HFFc6 (cell line): ENCODE measurements around the gene HOXB2. TPM values are rescaled to one million over a fixed set of nuclear protein-coding genes. Genes with fewer than 3 reads are reported as not detected.

ENCODE experiments used
- DNase-seq: peaks from one replicate; pipeline ENCODE4 v3.0.0-alpha.2; 2018
- H3K27ac Mint-ChIP-seq: 2 replicates; pipeline ENCODE4 v1.8.0; 2020; ENCODE audit warnings: mild to moderate bottlenecking, mixed read lengths
- H3K27me3 Mint-ChIP-seq: 2 replicates; pipeline ENCODE4 v1.8.0; 2021; ENCODE audit warnings: mild to moderate bottlenecking, moderate library complexity, mixed read lengths; ENCODE audit not compliant: insufficient read depth
- H3K36me3 Mint-ChIP-seq: 2 replicates; pipeline ENCODE4 v1.8.0; 2021; ENCODE audit warnings: low read depth, mixed read lengths
- H3K4me1 Mint-ChIP-seq: 2 replicates; pipeline ENCODE4 v1.8.0; 2020; ENCODE audit warnings: low read depth, mixed read lengths
- H3K4me3 Mint-ChIP-seq: 2 replicates; pipeline ENCODE4 v1.8.0; 2020; ENCODE audit warnings: mild to moderate bottlenecking, moderate library complexity, mixed read lengths
- H3K9me3 Mint-ChIP-seq: 2 replicates; pipeline ENCODE4 v1.8.0; 2020; ENCODE audit warnings: mild to moderate bottlenecking, mixed read lengths
- CTCF ChIP-seq: fragments of 200-600 bp; sonication (generic); IDR thresholded peaks from 2 replicates; pipeline ENCODE4 v1.5.0; 2021; ENCODE audit warnings: antibody characterized with exemption, mild to moderate bottlenecking
- total RNA-seq, 6 experiments: library from RNA; stranded (reverse); fragmentation: NEBNext Ultra II Directional; extraction: Animal tissue kit (Norgen Biotek cat#: 25700); gene quantifications; 2 replicates in 1 of 6; 3 replicates in 5 of 6; pipeline ENCODE4 v1.2.3, GENCODE V29; 2021

HOXB2 gene
- total RNA-seq, 6 experiments from 2014 or later = not detected

GRCh38 chr17:48547808-48548522 lies 3.1 kb upstream of the HOXB2 start:
- no peak overlapping the region for H3K27ac Mint-ChIP-seq
- H3K4me1 Mint-ChIP-seq = no peaks in the 10 kb centered on the region
- TF ChIP-seq CTCF = no peak
- H3K36me3 Mint-ChIP-seq = no peaks in the 10 kb centered on the region
- no peaks in the 10 kb centered on the region for H3K9me3 Mint-ChIP-seq
- H3K4me3 Mint-ChIP-seq = no peak overlapping the region
- no peak for DNase-seq
- H3K27me3 Mint-ChIP-seq = peaks cover 62% of the 10 kb centered on the region

- no peaks in the 10 kb centered on the region for H3K9me3 Mint-ChIP-seq
- no peaks in the 10 kb centered on the region for H3K4me1 Mint-ChIP-seq
- H3K4me3 Mint-ChIP-seq = no peak overlapping the region
- DNase-seq = no peak
- TF ChIP-seq CTCF = no peak
- H3K36me3 Mint-ChIP-seq = no peaks in the 10 kb centered on the region
- H3K27ac Mint-ChIP-seq = no peak overlapping the region
- H3K27me3 Mint-ChIP-seq = peaks cover 63% of the 10 kb centered on the region
These were observed 2.3 kb upstream of the HOXB2 start for GRCh38 chr17:48546924-48547807.

- Mint-ChIP-seq H3K36me3 (no peaks in the 10 kb centered on the region), H3K4me1 (no peaks in the 10 kb centered on the region), H3K27me3 (peaks cover 65% of the 10 kb centered on the region), H3K27ac (no peak overlapping the region), H3K4me3 (no peak overlapping the region), H3K9me3 (no peaks in the 10 kb centered on the region)
- TF ChIP-seq CTCF = no peak
- no peak for DNase-seq
These were observed 1.4 kb upstream of the HOXB2 start for GRCh38 chr17:48546137-48546923.

GRCh38 chr17:48545539-48545938 lies 630 bp upstream of the HOXB2 start:
- Mint-ChIP-seq H3K27ac (no peak overlapping the region), H3K4me3 (no peak overlapping the region), H3K9me3 (no peaks in the 10 kb centered on the region), H3K4me1 (no peaks in the 10 kb centered on the region), H3K27me3 (peaks cover 70% of the 10 kb centered on the region), H3K36me3 (no peaks in the 10 kb centered on the region)
- TF ChIP-seq CTCF = no peak
- no peak for DNase-seq

GRCh38 chr17:48544349-48545021 lies 424 bp downstream of the HOXB2 start:
- Mint-ChIP-seq H3K4me1 (no peaks in the 10 kb centered on the region), H3K27me3 (peaks cover 71% of the 10 kb centered on the region), H3K4me3 (no peak overlapping the region), H3K36me3 (no peaks in the 10 kb centered on the region), H3K9me3 (no peaks in the 10 kb centered on the region), H3K27ac (no peak overlapping the region)
- DNase-seq = no peak
- TF ChIP-seq CTCF = no peak
